Suprapubic skin (tissue), 4 donors: Measurements from ENCODE around the gene TMEM187. TPM values are rescaled to one million over a fixed set of nuclear protein-coding genes. Genes with fewer than 3 reads are reported as not detected.

Experiments
- DNase-seq, 2 donors: peaks; one replicate each; pipeline ENCODE4 v3.0.0-alpha.2; 2019; ENCODE audit warnings: low spot score in 2 of 2
- H3K27ac ChIP-seq: fragments of 200-600 bp; sonication (generic); one replicate; pipeline ENCODE4 v1.5.1; 2019
- H3K27me3 ChIP-seq: fragments of 200-600 bp; sonication (generic); one replicate; pipeline ENCODE4 v1.5.1; 2019
- H3K36me3 ChIP-seq: fragments of 200-600 bp; sonication (generic); one replicate; pipeline ENCODE4 v1.5.1; 2019
- H3K4me1 ChIP-seq: fragments of 200-600 bp; sonication (generic); one replicate; pipeline ENCODE4 v1.5.1; 2019
- H3K4me3 ChIP-seq: fragments of 200-600 bp; sonication (generic); one replicate; pipeline ENCODE4 v1.5.1; 2019; ENCODE audit warnings: mild to moderate bottlenecking
- H3K9me3 ChIP-seq: fragments of 200-600 bp; sonication (generic); one replicate; pipeline ENCODE4 v1.5.1; 2019
- EP300 ChIP-seq: sonication (generic); formaldehyde crosslinking; IDR thresholded peaks from one replicate; pipeline ENCODE4 v1.6.1; 2017; ENCODE audit warnings: antibody characterized with exemption
- POLR2A ChIP-seq, 2 donors: fragments of 450-650 bp; IDR thresholded peaks; one replicate each; pipeline ENCODE4 v1.6.1; 2017; ENCODE audit warnings: antibody characterized with exemption in 2 of 2, mild to moderate bottlenecking in 2 of 2, moderate library complexity in 2 of 2
- POLR2AphosphoS5 ChIP-seq, 3 donors: sonication (generic); formaldehyde crosslinking; IDR thresholded peaks; one replicate each; pipeline ENCODE4 v1.6.1; 2017; ENCODE audit warnings: antibody characterized with exemption in 3 of 3
- WGBS: methylation state at CpG from one replicate; pipeline ENCODE4 v1.1.5; 2018; 5-methylcytosine and 5-hydroxymethylcytosine counted together
- total RNA-seq, 4 donors: library from RNA; depleted of rRNA; stranded (reverse); fragments of >200 nt; gene quantifications; one replicate each; pipeline ENCODE4 v1.1.0, GENCODE V29; 2016
- TF ChIP-seq, protein P1 (sequence below), 2 donors: fragments of 200-600 bp in 1 of 2; fragments of 450-650 bp in 1 of 2; sonication (generic) in 1 of 2; IDR thresholded peaks; one replicate each; pipeline ENCODE4 v1.5.1; 2016 to 2019; ENCODE audit warnings: antibody characterized with exemption in 2 of 2, mild to moderate bottlenecking in 1 of 2, moderate library complexity in 1 of 2

Gene TMEM187
- total RNA-seq, 4 donors from 2014 or later: 7.8 to 10.7 (median 8.6) TPM

DNA sequence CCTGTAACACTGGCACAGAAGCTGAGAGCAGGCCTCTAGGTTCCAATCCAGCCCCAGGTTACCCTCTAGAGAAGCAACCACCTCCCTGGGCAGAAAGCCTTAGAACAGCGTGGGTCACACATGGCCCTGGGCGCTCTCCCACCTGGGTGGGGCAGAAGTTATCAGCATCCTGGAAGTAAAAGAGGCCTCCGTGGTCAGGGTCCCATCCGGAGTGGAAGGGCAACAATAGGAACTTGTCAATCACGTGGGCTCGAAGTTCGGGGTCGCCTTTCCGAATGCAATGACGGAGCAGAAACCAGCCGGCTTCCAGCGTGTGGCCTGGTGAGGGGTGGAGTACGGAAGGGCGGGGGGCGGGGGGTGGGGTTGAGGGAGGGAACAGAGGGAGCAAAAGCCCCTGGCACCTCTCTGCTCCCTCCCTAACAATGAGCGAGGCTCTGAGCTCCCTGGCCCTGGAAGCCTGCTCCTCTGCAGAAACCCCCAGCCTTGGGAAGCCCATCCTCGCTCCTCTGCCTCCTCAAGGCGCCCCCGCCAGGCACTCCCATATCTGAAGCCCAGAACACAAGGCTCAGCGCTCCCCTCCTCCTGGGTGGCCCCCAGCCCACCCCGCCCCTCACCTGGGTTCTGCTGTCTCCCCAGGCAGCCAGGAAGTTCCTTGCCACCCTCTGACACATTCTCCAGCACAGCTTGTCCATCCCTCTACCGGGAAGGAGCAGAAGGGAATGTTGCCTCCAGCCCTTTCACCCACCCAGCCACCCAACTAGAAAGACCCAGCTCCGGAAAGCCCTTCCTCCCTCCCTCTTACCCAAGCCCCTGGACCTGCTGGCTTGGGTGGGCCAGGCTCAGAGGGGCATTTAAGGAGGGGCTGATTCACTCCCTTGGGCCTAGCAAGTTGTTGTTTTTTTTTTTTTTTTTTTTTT lies 31.0 kb upstream of the TMEM187 start:
- H3K27ac ChIP-seq: no peak overlapping the region
- DNase-seq: no peak

DNA sequence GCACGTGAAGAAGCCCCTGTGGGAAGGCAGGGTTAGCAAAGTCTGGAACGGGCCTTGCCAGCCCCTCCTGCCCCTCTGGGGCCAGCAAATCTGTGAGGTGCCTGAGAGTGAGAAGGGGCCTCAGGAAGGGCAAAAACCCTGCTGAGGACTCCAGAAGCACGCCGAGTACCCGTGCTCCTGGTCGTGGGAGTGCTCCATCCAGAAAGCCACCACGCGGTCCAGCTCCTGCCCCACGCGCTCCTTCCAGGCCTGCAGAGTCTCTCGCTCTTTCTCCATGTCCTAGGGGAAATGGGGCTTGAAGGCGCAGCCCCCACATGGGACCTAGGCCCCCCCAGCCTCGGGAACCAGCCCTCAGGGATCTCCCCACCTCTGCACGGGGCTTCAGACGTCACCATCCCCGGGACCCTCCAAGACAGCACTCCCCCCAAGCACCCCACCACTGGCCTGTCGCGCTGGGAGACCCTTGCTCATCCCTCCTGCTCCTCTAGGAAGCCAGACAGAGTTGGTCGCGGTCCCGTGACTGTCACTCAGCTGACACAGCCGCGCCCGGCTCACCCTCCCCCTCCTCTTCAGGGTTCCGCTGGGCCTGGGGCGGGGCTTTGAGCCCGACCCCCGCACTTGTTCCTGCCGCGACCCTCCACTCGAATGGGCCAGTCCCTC lies 28.3 kb upstream of the TMEM187 start, which contains the start of gene RENBP:
Gene RENBP, minus strand, starts transcription at position 504 of the 660 bp plus-strand sequence. Its CDS starts 33 bp downstream, at position 471.
- peaks cover 13% of the 10 kb centered on the region for H3K4me1 ChIP-seq
- peaks cover 5% of the 10 kb centered on the region for H3K36me3 ChIP-seq
- peak within 1 kb of the TSS; percentile 39 for H3K4me3 ChIP-seq
- no peaks in the 10 kb centered on the region for H3K27me3 ChIP-seq
- no peaks in the 10 kb centered on the region for H3K9me3 ChIP-seq
- no peak for DNase-seq
- no peak for TF ChIP-seq POLR2A (IDR thresholded peaks at IDR 0.05)
- TF ChIP-seq EP300: no peak
- TF ChIP-seq, protein P1, sequence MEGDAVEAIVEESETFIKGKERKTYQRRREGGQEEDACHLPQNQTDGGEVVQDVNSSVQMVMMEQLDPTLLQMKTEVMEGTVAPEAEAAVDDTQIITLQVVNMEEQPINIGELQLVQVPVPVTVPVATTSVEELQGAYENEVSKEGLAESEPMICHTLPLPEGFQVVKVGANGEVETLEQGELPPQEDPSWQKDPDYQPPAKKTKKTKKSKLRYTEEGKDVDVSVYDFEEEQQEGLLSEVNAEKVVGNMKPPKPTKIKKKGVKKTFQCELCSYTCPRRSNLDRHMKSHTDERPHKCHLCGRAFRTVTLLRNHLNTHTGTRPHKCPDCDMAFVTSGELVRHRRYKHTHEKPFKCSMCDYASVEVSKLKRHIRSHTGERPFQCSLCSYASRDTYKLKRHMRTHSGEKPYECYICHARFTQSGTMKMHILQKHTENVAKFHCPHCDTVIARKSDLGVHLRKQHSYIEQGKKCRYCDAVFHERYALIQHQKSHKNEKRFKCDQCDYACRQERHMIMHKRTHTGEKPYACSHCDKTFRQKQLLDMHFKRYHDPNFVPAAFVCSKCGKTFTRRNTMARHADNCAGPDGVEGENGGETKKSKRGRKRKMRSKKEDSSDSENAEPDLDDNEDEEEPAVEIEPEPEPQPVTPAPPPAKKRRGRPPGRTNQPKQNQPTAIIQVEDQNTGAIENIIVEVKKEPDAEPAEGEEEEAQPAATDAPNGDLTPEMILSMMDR (IDR thresholded peaks at IDR 0.05): no peak
- TF ChIP-seq POLR2AphosphoS5 (IDR thresholded peaks at IDR 0.05): no peak
- WGBS: 29% methylated on average over 8 of the region's 31 CpGs
- H3K27ac ChIP-seq: peak within 1 kb of the TSS; percentile 45

More for the DNA sequence above, 31.0 kb upstream of the TMEM187 start:
- peaks cover 4% of the 10 kb centered on the region for H3K4me1 ChIP-seq
- 50% methylated on average over 16 of the region's 23 CpGs for WGBS
- H3K4me3 ChIP-seq: peak overlapping the region; percentile 39
- H3K9me3 ChIP-seq: no peaks in the 10 kb centered on the region
- TF ChIP-seq POLR2AphosphoS5 (IDR thresholded peaks at IDR 0.05): no peak
- no peak for TF ChIP-seq POLR2A (IDR thresholded peaks at IDR 0.05)
- TF ChIP-seq EP300: no peak
- TF ChIP-seq, protein P1 (IDR thresholded peaks at IDR 0.05): no peak
- H3K36me3 ChIP-seq: no peaks in the 10 kb centered on the region
- H3K27me3 ChIP-seq: no peaks in the 10 kb centered on the region

GRCh38 chrX:153944800-153945150 lies 27.8 kb upstream of the TMEM187 start:
- Histone ChIP-seq H3K9me3 (no peaks in the 10 kb centered on the region), H3K27ac (no peak overlapping the region), H3K4me3 (peak overlapping the region; percentile 39), H3K4me1 (peaks cover 13% of the 10 kb centered on the region), H3K36me3 (peaks cover 10% of the 10 kb centered on the region), H3K27me3 (no peaks in the 10 kb centered on the region)
- no peak for DNase-seq
- WGBS: 47% methylated on average over 6 of the region's 6 CpGs
- no peak for TF ChIP-seq POLR2A (IDR thresholded peaks at IDR 0.05)
- TF ChIP-seq EP300: no peak
- no peak for TF ChIP-seq POLR2AphosphoS5 (IDR thresholded peaks at IDR 0.05)
- TF ChIP-seq, protein P1 (IDR thresholded peaks at IDR 0.05): no peak

DNA sequence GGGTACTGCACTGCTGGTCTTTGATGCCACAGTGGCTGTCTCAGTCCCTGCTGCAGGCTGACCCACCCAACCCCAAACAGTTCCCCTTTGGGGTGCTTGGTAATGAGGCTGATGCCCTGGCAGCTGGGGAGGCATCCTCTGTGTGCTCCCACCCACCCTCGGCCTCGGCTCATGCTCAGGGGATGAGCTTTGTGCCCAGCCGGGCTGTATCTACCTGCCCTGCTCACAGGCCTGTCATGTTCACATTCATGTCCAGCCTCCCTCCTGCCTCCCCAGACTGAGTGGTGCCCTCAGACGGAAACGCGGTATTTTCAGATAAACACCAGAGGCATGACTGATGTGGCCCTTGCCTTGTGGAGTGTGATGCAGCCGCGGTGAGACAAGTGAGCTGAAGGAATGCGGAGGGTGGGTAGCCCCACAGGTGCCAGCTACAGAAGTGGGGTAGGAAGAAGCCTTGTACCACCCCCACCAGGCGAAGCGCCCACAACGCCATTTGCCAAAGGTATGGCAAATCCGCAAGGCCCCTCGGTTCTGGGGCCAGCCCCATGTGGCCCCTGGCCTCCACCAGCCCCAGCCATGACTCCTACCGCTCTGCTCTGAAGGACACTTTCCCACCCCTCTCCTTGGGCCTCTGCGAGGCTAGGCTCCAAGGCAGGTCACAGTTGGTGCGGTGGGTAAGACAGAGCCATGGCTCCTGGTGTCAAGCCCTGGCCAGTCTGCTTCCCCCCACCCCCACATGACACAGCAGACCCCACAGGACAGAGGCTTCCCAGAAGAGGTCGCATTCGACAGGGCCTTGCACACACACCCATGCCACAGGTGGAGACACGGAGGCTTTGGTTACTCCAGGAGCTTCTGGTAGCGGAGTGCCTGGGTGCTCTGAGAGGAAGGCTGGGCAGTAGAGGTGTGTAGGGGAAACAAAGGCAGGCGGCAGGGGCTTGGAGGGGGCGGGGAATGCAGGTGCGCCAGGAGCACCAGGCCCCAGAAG lies 26.3 kb upstream of the TMEM187 start:
- Histone ChIP-seq H3K9me3 (no peaks in the 10 kb centered on the region), H3K27me3 (no peaks in the 10 kb centered on the region), H3K36me3 (peaks cover 25% of the 10 kb centered on the region), H3K4me3 (no peak overlapping the region), H3K27ac (no peak overlapping the region), H3K4me1 (peaks cover 13% of the 10 kb centered on the region)
- no peak for DNase-seq
- TF ChIP-seq POLR2A (IDR thresholded peaks at IDR 0.05) (no peak), EP300 (no peak), POLR2AphosphoS5 (IDR thresholded peaks at IDR 0.05) (no peak)
- TF ChIP-seq, protein P1 (IDR thresholded peaks at IDR 0.05): no peak
- 91% methylated on average over 17 of the region's 24 CpGs for WGBS
